Activated CD4-positive, alpha-beta T cell treated with anti-CD3 and anti-CD28 coated beads, Interleukin-2, amount 50 U/mL, for 4 hours (primary cell): ENCODE measurements around the gene ZDHHC12.

Source experiments
- DNase-seq, 2 experiments: peaks; one replicate each; pipeline ENCODE4 v3.0.0-alpha.2; 2020

ZDHHC12 gene

GRCh38 chr9:128723866-128724743, at the start of gene ZDHHC12:
ZDHHC12 (minus strand) TSS chr9:128724127; CDS start chr9:128724093, 34 bp downstream.
- DNase-seq, result peak; percentile 99

DNA sequence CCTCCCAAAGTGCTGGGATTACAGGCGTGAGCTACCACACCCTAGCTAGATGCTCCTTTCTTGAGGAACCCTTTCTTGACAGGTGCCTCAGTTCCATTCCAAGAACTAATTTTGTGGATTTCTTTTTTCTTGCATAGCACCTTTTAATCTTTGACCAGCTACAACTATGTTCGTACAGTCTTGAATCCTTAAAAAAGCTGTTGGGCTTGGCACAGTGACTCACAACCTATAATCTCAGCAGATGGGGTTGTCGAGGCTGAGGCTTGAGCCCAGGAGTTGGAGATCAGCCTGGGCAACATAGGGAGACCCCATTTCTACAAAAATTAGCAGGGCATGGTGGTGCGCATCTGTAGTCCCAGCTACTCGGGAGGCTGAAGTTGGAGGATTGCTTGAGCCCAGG, 49.1 kb upstream of the ZDHHC12 start:
- no peak for DNase-seq

- peak; percentile 91 for DNase-seq
Measured at GRCh38 chr9:128771745-128772519, 48.0 kb upstream of the ZDHHC12 start, which contains the start of gene ZER1. ZER1 (minus strand) TSS chr9:128771927; CDS start chr9:128755565, 16,362 bp downstream.

DNA sequence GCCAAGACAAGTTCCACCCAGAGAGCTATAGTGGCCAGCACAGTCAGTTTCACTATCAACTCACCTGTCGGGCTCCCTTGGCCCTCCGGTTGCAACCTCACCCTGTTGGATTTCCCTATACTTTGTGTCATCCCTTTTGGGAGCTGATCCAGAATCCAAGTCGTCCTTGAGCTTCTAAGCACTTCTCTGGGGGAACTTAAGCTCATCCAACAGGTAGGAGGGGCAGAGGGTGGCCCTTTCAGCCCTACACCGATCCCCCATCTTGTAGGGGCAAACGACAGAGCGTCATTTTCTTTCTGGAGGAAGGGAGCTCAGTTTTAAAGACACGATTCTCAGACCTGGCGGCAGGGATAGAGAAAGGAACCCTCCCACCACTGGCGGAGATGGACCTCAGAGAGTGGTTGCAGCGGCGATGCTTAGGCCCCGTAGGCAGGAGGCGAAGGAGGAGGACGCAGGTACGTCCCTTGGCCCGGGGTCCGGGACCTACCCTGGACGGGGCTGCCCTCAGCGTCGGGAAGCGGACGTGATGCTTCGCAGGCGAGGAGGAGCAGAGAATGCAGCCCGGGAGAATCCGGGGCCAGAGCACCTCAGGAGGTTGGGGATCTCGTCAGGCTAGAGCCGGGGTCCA, 47.3 kb upstream of the ZDHHC12 start:
- no peak for DNase-seq

GRCh38 chr9:128770286-128771030, 46.5 kb upstream of the ZDHHC12 start:
- no peak for DNase-seq

GRCh38 chr9:128768606-128769005, 44.7 kb upstream of the ZDHHC12 start:
- DNase-seq, result no peak

DNA sequence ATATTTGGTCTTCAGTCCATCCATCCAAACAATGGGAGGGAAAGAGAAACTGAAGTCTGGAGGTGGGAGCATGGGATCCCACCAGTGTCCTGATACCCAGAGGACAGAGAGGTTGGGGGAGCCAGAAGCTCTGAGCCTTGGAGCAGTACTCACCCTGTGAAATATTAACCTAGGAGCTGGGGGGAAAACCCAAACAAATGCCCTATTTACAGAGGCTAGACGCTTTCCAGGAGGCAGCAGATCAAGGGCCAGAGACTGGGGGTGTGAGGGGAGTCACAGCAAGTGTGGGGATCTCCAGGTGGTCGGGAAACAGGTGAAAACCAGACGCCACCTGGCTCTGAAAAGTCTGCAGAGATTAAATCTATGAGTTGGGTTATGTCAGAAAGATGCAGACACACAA, 41.6 kb upstream of the ZDHHC12 start:
- DNase-seq, result no peak

GRCh38 chr9:128764361-128764760, 40.4 kb upstream of the ZDHHC12 start:
- no peak for DNase-seq

DNA sequence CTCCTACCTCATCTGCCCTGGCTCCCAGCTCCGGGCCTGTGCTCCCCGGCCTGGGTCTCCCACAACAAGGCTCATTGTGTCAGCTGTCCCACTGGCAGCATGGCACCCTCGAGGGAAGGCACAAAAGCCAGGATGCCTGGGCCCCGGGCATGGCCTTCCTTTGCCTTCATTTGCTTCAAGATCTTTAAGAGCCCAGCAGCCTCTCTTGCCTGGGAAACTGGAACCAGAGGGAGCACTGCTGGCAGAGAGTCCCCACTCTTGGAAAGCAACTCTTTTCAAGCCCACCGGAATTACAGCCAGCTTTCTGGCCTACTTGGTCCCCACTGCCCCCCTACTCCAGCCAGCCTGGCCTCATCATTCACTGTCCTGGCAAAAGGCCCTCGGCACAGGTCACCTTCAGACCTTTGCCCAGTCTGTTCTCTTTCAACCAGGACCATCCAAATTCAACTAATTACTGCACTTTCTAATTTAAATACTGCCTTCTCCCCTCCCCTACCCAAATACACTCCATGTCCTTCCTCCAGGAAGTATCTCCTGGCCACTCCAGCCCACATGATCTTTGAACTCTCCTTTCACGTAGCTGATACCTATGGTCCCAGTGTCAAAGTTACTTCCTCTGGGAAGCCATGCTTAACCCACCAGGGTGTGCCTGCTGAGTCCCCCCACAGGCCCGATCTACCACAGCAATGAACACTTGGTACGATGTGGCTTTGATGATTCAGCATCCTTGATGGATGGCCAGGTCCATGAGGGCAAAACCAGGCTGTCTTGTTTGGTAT, 38.9 kb upstream of the ZDHHC12 start:
- DNase-seq, result no peak

GRCh38 chr9:128757602-128758001, 33.7 kb upstream of the ZDHHC12 start:
- DNase-seq, result no peak

DNA sequence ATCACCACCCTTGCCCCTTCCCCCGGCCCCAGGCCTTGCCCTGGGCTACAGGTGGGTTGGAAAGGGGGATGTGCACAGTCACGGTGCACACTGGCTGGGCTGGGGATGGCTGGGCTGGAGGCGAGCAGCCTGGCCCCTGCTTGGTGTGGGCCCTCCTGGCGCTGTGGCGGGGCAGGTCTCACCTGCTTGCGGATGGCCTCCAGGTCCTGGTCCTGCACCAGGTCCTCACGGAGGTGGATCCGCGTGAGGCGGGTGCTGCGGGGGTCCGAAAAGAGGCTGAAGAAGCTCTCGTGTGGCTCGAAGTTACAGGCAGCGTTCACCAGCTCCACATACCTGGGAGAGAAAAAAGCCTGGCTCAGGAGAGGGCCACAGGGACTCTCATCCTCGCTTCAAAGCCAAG, 29.7 kb upstream of the ZDHHC12 start:
- DNase-seq, result no peak

- DNase-seq, result no peak
Measured at GRCh38 chr9:128750926-128751595, 27.1 kb upstream of the ZDHHC12 start.

GRCh38 chr9:128747241-128747640, 23.3 kb upstream of the ZDHHC12 start:
- DNase-seq, result no peak

GRCh38 chr9:128743421-128743820, 19.5 kb upstream of the ZDHHC12 start:
- no peak for DNase-seq

GRCh38 chr9:128742401-128742800, 18.5 kb upstream of the ZDHHC12 start:
- DNase-seq, result no peak

DNA sequence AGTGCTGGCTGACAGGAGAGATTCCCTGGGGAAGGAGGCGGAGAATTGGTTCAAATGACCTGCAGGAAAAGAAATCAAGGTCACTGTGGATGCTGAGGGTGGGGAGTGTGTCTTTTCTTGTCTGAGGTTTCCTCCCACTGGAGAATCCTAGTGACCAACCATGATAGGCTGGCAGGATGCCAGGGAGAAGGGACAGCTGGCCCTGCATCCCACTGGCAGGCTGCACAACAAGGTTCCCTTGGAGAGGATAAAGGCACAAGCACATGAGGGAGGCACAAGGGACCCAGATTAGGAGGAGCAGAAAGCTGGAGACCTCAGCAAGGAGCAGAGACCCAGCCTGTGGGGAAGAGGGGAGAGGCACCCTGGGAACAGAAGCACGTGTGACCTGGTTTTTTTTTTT, 11.4 kb upstream of the ZDHHC12 start:
- DNase-seq, result no peak

DNA sequence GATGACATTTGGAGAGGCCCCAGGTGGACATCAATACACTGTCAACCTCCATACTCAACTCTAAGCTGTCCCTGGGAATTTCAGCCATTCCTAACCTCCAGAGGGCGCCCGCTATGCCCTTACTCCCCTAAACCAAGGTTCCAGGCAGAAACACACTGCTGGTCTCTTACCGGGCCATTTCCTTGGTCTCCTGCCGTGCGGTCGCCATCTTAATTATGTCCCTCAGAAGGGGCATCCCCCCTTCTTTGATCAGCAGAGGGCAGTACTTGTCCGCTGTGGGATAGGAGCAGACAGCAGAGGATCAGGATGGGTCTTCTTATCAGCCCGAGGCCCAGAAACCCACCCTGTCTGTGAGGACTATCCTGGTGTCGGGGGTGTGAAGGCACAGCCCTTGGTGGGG, 9.3 kb upstream of the ZDHHC12 start:
- DNase-seq, result no peak

DNA sequence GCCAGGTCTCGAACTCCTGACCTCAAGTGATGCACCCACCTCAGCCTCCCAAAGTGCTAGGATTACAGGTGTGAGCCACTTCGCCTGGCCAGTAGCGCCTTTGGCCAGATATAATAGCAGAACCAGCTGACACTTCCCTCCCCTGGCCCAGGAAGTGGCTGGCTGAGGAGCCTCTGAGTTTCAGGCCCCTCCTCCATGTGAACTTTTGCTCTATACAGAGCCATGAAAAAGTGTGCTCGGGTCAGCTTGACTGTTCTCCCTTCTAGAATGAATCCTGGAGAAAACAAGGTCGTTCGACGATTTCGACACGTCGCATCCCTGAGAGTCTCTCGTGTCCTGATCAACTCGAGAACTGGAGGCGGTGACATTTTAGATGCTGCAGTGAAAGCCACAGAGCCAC, 8.6 kb upstream of the ZDHHC12 start:
- no peak for DNase-seq

DNA sequence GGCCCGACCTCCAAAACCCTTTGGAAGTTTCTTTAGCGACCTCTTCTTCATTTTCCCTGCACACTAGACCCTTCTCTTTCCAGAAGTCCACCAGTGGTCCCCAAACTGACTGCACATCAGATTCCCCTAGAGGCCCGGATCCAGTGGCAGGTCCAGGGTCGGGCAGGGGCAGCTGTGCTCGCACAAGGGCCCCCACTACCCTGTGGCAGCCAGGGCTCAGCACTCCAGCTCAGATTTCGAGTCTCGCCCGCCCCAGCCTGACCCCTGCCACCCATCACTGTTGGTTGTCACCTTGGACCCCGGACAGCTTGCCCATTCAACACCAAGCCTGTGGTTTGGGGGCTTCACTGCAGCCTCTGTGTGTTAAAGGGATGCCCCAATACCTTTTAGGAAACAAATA, 7.8 kb upstream of the ZDHHC12 start:
- DNase-seq, result no peak

DNA sequence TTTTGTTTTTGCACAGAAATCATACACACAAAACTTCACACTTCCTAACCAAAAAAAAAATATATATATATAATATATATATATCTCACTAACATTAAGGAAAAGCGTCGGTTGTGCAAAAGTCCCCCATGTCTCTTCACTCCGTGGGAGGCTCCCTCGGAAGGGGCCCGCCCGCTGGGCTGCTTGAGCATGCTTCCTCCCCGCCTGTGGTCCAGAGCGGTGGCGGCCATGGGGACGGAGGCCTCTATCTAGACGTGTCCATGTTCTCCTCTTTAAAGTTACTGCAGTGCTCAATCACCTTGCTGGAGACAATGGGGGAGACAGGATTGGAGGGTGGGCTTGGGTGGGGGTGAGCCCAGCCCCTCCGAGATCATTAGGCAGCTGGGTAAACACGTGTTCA, 7.2 kb upstream of the ZDHHC12 start:
- DNase-seq, result no peak

GRCh38 chr9:128729766-128730517, 6.0 kb upstream of the ZDHHC12 start:
- DNase-seq, result no peak
